WTC11 (cell line): Measurements from ENCODE around the gene TTI1. TPM values are rescaled to one million over a fixed set of nuclear protein-coding genes. Genes with fewer than 3 reads are reported as not detected.

Source experiments
- ATAC-seq: fragments of 200-7000 bp; cut with Tn5 transposase; 2 replicates; pipeline ENCODE4 v1.10.0; 2021; ENCODE audit warnings: mild to moderate bottlenecking, moderate library complexity
- CTCF ChIA-PET: fragments of 300-600 bp; sonication (Branson Sonifier 250); formaldehyde crosslinking; loops from one replicate; lab custom pipeline; 2021; ENCODE audit warnings: antibody characterized with exemption; lab: Charles Lee
- POLR2A ChIA-PET: fragments of 350-600 bp; sonication (Branson Sonifier 250); formaldehyde crosslinking; loops from one replicate; lab custom pipeline; 2021; ENCODE audit warnings: antibody characterized with exemption; lab: Charles Lee
- DNase-seq: peaks from one replicate; pipeline ENCODE4 v3.0.0; 2021; ENCODE audit warnings: low spot score
- H3K27ac Mint-ChIP-seq: 2 replicates; pipeline ENCODE4 v1.8.0; 2021; ENCODE audit warnings: mixed read lengths
- H3K27me3 Mint-ChIP-seq: 2 replicates; pipeline ENCODE4 v1.8.0; 2021; ENCODE audit warnings: low read depth, mild to moderate bottlenecking, moderate library complexity, mixed read lengths
- H3K36me3 Mint-ChIP-seq: 2 replicates; pipeline ENCODE4 v1.8.0; 2021; ENCODE audit warnings: mixed read lengths
- H3K4me1 Mint-ChIP-seq: 2 replicates; pipeline ENCODE4 v1.8.0; 2022; ENCODE audit warnings: mixed read lengths
- H3K4me3 Mint-ChIP-seq: 2 replicates; pipeline ENCODE4 v1.8.0; 2021; ENCODE audit warnings: mild to moderate bottlenecking, moderate library complexity, mixed read lengths
- H3K9me3 Mint-ChIP-seq: 2 replicates; pipeline ENCODE4 v1.8.0; 2021; ENCODE audit warnings: mixed read lengths
- ELF4 ChIP-seq: sonication (generic); formaldehyde crosslinking; IDR thresholded peaks from 2 replicates; pipeline ENCODE4 v1.8.1; 2022; ENCODE audit warnings: low read depth, mild to moderate bottlenecking, moderate library complexity, missing genetic modification reagents
- ESRRA ChIP-seq: sonication (generic); formaldehyde crosslinking; IDR thresholded peaks from 2 replicates; pipeline ENCODE4 v1.8.1; 2022; ENCODE audit warnings: mild to moderate bottlenecking, missing genetic modification reagents, borderline replicate concordance
- FOXJ3 ChIP-seq: sonication (generic); formaldehyde crosslinking; IDR thresholded peaks from 2 replicates; pipeline ENCODE4 v1.9.0; 2021; ENCODE audit warnings: missing genetic modification reagents, mild to moderate bottlenecking, borderline replicate concordance
- FOXK1 ChIP-seq: sonication (generic); formaldehyde crosslinking; IDR thresholded peaks from 2 replicates; pipeline ENCODE4 v1.8.0; 2022; ENCODE audit warnings: mild to moderate bottlenecking, moderate library complexity, missing genetic modification reagents
- GABPB1 ChIP-seq: sonication (generic); formaldehyde crosslinking; IDR thresholded peaks from 2 replicates; pipeline ENCODE4 v1.8.1; 2023; ENCODE audit warnings: mild to moderate bottlenecking, missing genetic modification reagents
- MLX ChIP-seq: sonication (generic); formaldehyde crosslinking; IDR thresholded peaks from 2 replicates; pipeline ENCODE4 v1.8.1; 2023; ENCODE audit warnings: mild to moderate bottlenecking, missing genetic modification reagents, moderate library complexity
- NFATC4 ChIP-seq: fragments of 250-450 bp; sonication (Bioruptor Pico); IDR thresholded peaks from 2 replicates; pipeline ENCODE4 v1.9.0; 2021; ENCODE audit warnings: mild to moderate bottlenecking
- NFE2L1 ChIP-seq: sonication (generic); formaldehyde crosslinking; IDR thresholded peaks from 2 replicates; pipeline ENCODE4 v1.8.1; 2023; ENCODE audit warnings: missing genetic modification reagents
- NR3C1 ChIP-seq: sonication (generic); formaldehyde crosslinking; conservative IDR thresholded peaks from 2 replicates; pipeline ENCODE4 v1.8.1; 2023; ENCODE audit warnings: low read depth, mild to moderate bottlenecking, missing genetic modification reagents
- PRDM15 ChIP-seq: sonication (generic); formaldehyde crosslinking; IDR thresholded peaks from 2 replicates; pipeline ENCODE4 v1.8.0; 2022; ENCODE audit warnings: missing genetic modification reagents
- RELA ChIP-seq: sonication (generic); formaldehyde crosslinking; IDR thresholded peaks from 2 replicates; pipeline ENCODE4 v1.8.1; 2022; ENCODE audit warnings: missing genetic modification reagents, mild to moderate bottlenecking, borderline replicate concordance
- RORB ChIP-seq: fragments of 250-450 bp; sonication (Bioruptor Pico); IDR thresholded peaks from 2 replicates; pipeline ENCODE4 v1.9.0; 2021; ENCODE audit warnings: mild to moderate bottlenecking
- SMAD4 ChIP-seq: sonication (generic); formaldehyde crosslinking; IDR thresholded peaks from 2 replicates; pipeline ENCODE4 v1.8.0; 2022; ENCODE audit warnings: mild to moderate bottlenecking, missing genetic modification reagents
- SOX15 ChIP-seq: fragments of 250-450 bp; sonication (Bioruptor Pico); IDR thresholded peaks from 2 replicates; pipeline ENCODE4 v1.9.0; 2021; ENCODE audit warnings: mild to moderate bottlenecking
- STAT6 ChIP-seq: sonication (generic); formaldehyde crosslinking; conservative IDR thresholded peaks from 2 replicates; pipeline ENCODE4 v1.8.1; 2023; ENCODE audit warnings: mild to moderate bottlenecking, low read depth, missing genetic modification reagents, moderate library complexity
- TCF7 ChIP-seq: sonication (generic); formaldehyde crosslinking; IDR thresholded peaks from 2 replicates; pipeline ENCODE4 v1.8.0; 2022; ENCODE audit warnings: mild to moderate bottlenecking, low read depth, missing genetic modification reagents, moderate library complexity
- TEAD1 ChIP-seq: sonication (generic); formaldehyde crosslinking; IDR thresholded peaks from 2 replicates; pipeline ENCODE4 v1.8.0; 2022; ENCODE audit warnings: mild to moderate bottlenecking, missing genetic modification reagents
- TP53 ChIP-seq: sonication (generic); formaldehyde crosslinking; IDR thresholded peaks from 2 replicates; pipeline ENCODE4 v1.8.1; 2023; ENCODE audit warnings: mild to moderate bottlenecking, missing genetic modification reagents
- USF1 ChIP-seq: sonication (generic); formaldehyde crosslinking; IDR thresholded peaks from 2 replicates; pipeline ENCODE4 v1.8.0; 2022; ENCODE audit warnings: mild to moderate bottlenecking, missing genetic modification reagents
- ZNF423 ChIP-seq: fragments of 250-450 bp; sonication (Bioruptor Pico); IDR thresholded peaks from 2 replicates; pipeline ENCODE4 v2.1.2; 2022; ENCODE audit warnings: mild to moderate bottlenecking, moderate library complexity
- ZNF671 ChIP-seq: fragments of 250-450 bp; sonication (Bioruptor Pico); IDR thresholded peaks from 2 replicates; pipeline ENCODE4 v1.8.0; 2021; ENCODE audit warnings: mild to moderate bottlenecking
- total RNA-seq: library from RNA; stranded (reverse); gene quantifications from 3 replicates; pipeline ENCODE4 v1.2.3, GENCODE V29; 2021
- TF ChIP-seq, protein P1 (sequence below): sonication (generic); formaldehyde crosslinking; IDR thresholded peaks from 2 replicates; pipeline ENCODE4 v1.8.1; 2022; ENCODE audit warnings: mild to moderate bottlenecking, missing genetic modification reagents, moderate library complexity, borderline replicate concordance
- TF ChIP-seq, protein P2 (sequence below): fragments of 250-450 bp; sonication (Bioruptor Pico); IDR thresholded peaks from 2 replicates; pipeline ENCODE4 v1.9.0; 2021; ENCODE audit warnings: mild to moderate bottlenecking
- TF ChIP-seq, protein P3 (sequence below): sonication (generic); formaldehyde crosslinking; IDR thresholded peaks from 2 replicates; pipeline ENCODE4 v1.8.1; 2023; ENCODE audit warnings: mild to moderate bottlenecking, moderate library complexity, missing genetic modification reagents

The TTI1 gene
- total RNA-seq, 1 experiment from 2014 or later: 43.5 TPM

GRCh38 chr20:38061109-38061508 lies 27.9 kb upstream of the TTI1 start:
- ChIA-PET POLR2A (no interaction called here), CTCF (interaction anchor here (1.2 kb wide), 1 partner anchor 12 kb away, joined by 9 read pairs; no protein-coding TSS in a partner anchor)
- no peaks in the 10 kb centered on the region for H3K27me3 Mint-ChIP-seq
- no peak overlapping the region for H3K27ac Mint-ChIP-seq
- no peaks in the 10 kb centered on the region for H3K4me1 Mint-ChIP-seq
- H3K4me3 Mint-ChIP-seq: no peak overlapping the region
- DNase-seq: no peak
- peaks cover 46% of the 10 kb centered on the region for H3K36me3 Mint-ChIP-seq
- TF ChIP-seq, protein P1, sequence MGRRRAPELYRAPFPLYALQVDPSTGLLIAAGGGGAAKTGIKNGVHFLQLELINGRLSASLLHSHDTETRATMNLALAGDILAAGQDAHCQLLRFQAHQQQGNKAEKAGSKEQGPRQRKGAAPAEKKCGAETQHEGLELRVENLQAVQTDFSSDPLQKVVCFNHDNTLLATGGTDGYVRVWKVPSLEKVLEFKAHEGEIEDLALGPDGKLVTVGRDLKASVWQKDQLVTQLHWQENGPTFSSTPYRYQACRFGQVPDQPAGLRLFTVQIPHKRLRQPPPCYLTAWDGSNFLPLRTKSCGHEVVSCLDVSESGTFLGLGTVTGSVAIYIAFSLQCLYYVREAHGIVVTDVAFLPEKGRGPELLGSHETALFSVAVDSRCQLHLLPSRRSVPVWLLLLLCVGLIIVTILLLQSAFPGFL (CRISPR knock-in tag): no peak
- TF ChIP-seq ESRRA (CRISPR knock-in tag) (no peak), PRDM15 (CRISPR knock-in tag) (no peak), GABPB1 (CRISPR knock-in tag) (no peak), ZNF671 (CRISPR knock-in tag) (no peak), TCF7 (CRISPR knock-in tag) (no peak), RORB (CRISPR knock-in tag) (no peak), NR3C1 (no peak), ZNF423 (no peak), FOXJ3 (no peak), USF1 (CRISPR knock-in tag) (no peak), FOXK1 (CRISPR knock-in tag) (no peak), STAT6 (no peak), ELF4 (CRISPR knock-in tag) (no peak), SMAD4 (CRISPR knock-in tag) (no peak)
- ATAC-seq: no peak
- no peaks in the 10 kb centered on the region for H3K9me3 Mint-ChIP-seq

GRCh38 chr20:38060536-38060935 lies 27.3 kb upstream of the TTI1 start:
- H3K27me3 Mint-ChIP-seq: no peaks in the 10 kb centered on the region
- no peak overlapping the region for H3K4me3 Mint-ChIP-seq
- no peaks in the 10 kb centered on the region for H3K9me3 Mint-ChIP-seq
- ChIA-PET CTCF (interaction anchor here (0.5 to 1.2 kb wide), 2 partner anchors 13 to 17 kb away, joined by 4 to 9 read pairs; no protein-coding TSS in a partner anchor), POLR2A (no interaction called here)
- peaks cover 40% of the 10 kb centered on the region for H3K36me3 Mint-ChIP-seq
- no peaks in the 10 kb centered on the region for H3K4me1 Mint-ChIP-seq
- ATAC-seq (no peak), DNase-seq (no peak)
- H3K27ac Mint-ChIP-seq: no peak overlapping the region
- TF ChIP-seq SOX15 (CRISPR knock-in tag) (no peak), SMAD4 (CRISPR knock-in tag) (no peak), NFE2L1 (no peak), ZNF423 (no peak), RELA (no peak), MLX (CRISPR knock-in tag) (no peak), NFATC4 (CRISPR knock-in tag) (no peak), TP53 (CRISPR knock-in tag) (no peak), TEAD1 (CRISPR knock-in tag) (no peak)
- TF ChIP-seq, protein P2, sequence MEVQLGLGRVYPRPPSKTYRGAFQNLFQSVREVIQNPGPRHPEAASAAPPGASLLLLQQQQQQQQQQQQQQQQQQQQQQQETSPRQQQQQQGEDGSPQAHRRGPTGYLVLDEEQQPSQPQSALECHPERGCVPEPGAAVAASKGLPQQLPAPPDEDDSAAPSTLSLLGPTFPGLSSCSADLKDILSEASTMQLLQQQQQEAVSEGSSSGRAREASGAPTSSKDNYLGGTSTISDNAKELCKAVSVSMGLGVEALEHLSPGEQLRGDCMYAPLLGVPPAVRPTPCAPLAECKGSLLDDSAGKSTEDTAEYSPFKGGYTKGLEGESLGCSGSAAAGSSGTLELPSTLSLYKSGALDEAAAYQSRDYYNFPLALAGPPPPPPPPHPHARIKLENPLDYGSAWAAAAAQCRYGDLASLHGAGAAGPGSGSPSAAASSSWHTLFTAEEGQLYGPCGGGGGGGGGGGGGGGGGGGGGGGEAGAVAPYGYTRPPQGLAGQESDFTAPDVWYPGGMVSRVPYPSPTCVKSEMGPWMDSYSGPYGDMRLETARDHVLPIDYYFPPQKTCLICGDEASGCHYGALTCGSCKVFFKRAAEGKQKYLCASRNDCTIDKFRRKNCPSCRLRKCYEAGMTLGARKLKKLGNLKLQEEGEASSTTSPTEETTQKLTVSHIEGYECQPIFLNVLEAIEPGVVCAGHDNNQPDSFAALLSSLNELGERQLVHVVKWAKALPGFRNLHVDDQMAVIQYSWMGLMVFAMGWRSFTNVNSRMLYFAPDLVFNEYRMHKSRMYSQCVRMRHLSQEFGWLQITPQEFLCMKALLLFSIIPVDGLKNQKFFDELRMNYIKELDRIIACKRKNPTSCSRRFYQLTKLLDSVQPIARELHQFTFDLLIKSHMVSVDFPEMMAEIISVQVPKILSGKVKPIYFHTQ: no peak
- TF ChIP-seq, protein P3, sequence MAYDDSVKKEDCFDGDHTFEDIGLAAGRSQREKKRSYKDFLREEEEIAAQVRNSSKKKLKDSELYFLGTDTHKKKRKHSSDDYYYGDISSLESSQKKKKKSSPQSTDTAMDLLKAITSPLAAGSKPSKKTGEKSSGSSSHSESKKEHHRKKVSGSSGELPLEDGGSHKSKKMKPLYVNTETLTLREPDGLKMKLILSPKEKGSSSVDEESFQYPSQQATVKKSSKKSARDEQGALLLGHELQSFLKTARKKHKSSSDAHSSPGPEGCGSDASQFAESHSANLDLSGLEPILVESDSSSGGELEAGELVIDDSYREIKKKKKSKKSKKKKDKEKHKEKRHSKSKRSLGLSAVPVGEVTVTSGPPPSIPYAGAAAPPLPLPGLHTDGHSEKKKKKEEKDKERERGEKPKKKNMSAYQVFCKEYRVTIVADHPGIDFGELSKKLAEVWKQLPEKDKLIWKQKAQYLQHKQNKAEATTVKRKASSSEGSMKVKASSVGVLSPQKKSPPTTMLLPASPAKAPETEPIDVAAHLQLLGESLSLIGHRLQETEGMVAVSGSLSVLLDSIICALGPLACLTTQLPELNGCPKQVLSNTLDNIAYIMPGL (CRISPR knock-in tag): no peak
